WTC11 (cell line): ENCODE results near the gene MFN1. TPM values are rescaled to one million over a fixed set of nuclear protein-coding genes. Genes with fewer than 3 reads are reported as not detected.

Experiments
- ATAC-seq: fragments of 200-7000 bp; cut with Tn5 transposase; 2 replicates; pipeline ENCODE4 v1.10.0; 2021; ENCODE audit warnings: mild to moderate bottlenecking, moderate library complexity
- CTCF ChIA-PET: fragments of 300-600 bp; sonication (Branson Sonifier 250); formaldehyde crosslinking; loops from one replicate; lab custom pipeline; 2021; ENCODE audit warnings: antibody characterized with exemption; lab: Charles Lee
- POLR2A ChIA-PET: fragments of 350-600 bp; sonication (Branson Sonifier 250); formaldehyde crosslinking; loops from one replicate; lab custom pipeline; 2021; ENCODE audit warnings: antibody characterized with exemption; lab: Charles Lee
- DNase-seq: peaks from one replicate; pipeline ENCODE4 v3.0.0; 2021; ENCODE audit warnings: low spot score
- H3K27ac Mint-ChIP-seq: 2 replicates; pipeline ENCODE4 v1.8.0; 2021; ENCODE audit warnings: mixed read lengths
- H3K27me3 Mint-ChIP-seq: 2 replicates; pipeline ENCODE4 v1.8.0; 2021; ENCODE audit warnings: low read depth, mild to moderate bottlenecking, moderate library complexity, mixed read lengths
- H3K36me3 Mint-ChIP-seq: 2 replicates; pipeline ENCODE4 v1.8.0; 2021; ENCODE audit warnings: mixed read lengths
- H3K4me1 Mint-ChIP-seq: 2 replicates; pipeline ENCODE4 v1.8.0; 2022; ENCODE audit warnings: mixed read lengths
- H3K4me3 Mint-ChIP-seq: 2 replicates; pipeline ENCODE4 v1.8.0; 2021; ENCODE audit warnings: mild to moderate bottlenecking, moderate library complexity, mixed read lengths
- H3K9me3 Mint-ChIP-seq: 2 replicates; pipeline ENCODE4 v1.8.0; 2021; ENCODE audit warnings: mixed read lengths
- CBFB ChIP-seq: sonication (generic); formaldehyde crosslinking; IDR thresholded peaks from 2 replicates; pipeline ENCODE4 v1.8.1; 2022; ENCODE audit warnings: mild to moderate bottlenecking, low read depth, missing genetic modification reagents
- CDX4 ChIP-seq: fragments of 250-450 bp; sonication (Bioruptor Pico); IDR thresholded peaks from 2 replicates; pipeline ENCODE4 v1.9.0; 2021; ENCODE audit warnings: moderate library complexity, mild to moderate bottlenecking, inconsistent platforms, borderline replicate concordance
- CREM ChIP-seq: sonication (generic); formaldehyde crosslinking; IDR thresholded peaks from 2 replicates; pipeline ENCODE4 v1.8.1; 2022; ENCODE audit warnings: mild to moderate bottlenecking, missing genetic modification reagents, moderate library complexity
- ESRRA ChIP-seq: sonication (generic); formaldehyde crosslinking; IDR thresholded peaks from 2 replicates; pipeline ENCODE4 v1.8.1; 2022; ENCODE audit warnings: mild to moderate bottlenecking, missing genetic modification reagents, borderline replicate concordance
- GRHL2 ChIP-seq: fragments of 250-450 bp; sonication (Bioruptor Pico); IDR thresholded peaks from 2 replicates; pipeline ENCODE4 v1.8.0; 2022; ENCODE audit warnings: mild to moderate bottlenecking, moderate library complexity; ENCODE audit not compliant: insufficient replicate concordance, severe bottlenecking
- MXD4 ChIP-seq: fragments of 250-450 bp; sonication (Bioruptor Pico); IDR thresholded peaks from 2 replicates; pipeline ENCODE4 v1.8.0; 2021; ENCODE audit warnings: mild to moderate bottlenecking, moderate library complexity, borderline replicate concordance
- NR1H2 ChIP-seq: sonication (generic); formaldehyde crosslinking; IDR thresholded peaks from 2 replicates; pipeline ENCODE4 v1.9.0; 2021; ENCODE audit warnings: mild to moderate bottlenecking, moderate library complexity, missing genetic modification reagents
- NR2C2 ChIP-seq: sonication (generic); formaldehyde crosslinking; IDR thresholded peaks from 2 replicates; pipeline ENCODE4 v1.8.0; 2022; ENCODE audit warnings: mild to moderate bottlenecking, missing genetic modification reagents
- PRDM15 ChIP-seq: sonication (generic); formaldehyde crosslinking; IDR thresholded peaks from 2 replicates; pipeline ENCODE4 v1.8.0; 2022; ENCODE audit warnings: missing genetic modification reagents
- SMAD3 ChIP-seq: sonication (generic); formaldehyde crosslinking; IDR thresholded peaks from 2 replicates; pipeline ENCODE4 v1.8.0; 2022; ENCODE audit warnings: missing genetic modification reagents, mild to moderate bottlenecking, borderline replicate concordance
- SOX15 ChIP-seq: fragments of 250-450 bp; sonication (Bioruptor Pico); IDR thresholded peaks from 2 replicates; pipeline ENCODE4 v1.9.0; 2021; ENCODE audit warnings: mild to moderate bottlenecking
- USF2 ChIP-seq: sonication (generic); formaldehyde crosslinking; IDR thresholded peaks from 2 replicates; pipeline ENCODE4 v1.8.1; 2023; ENCODE audit warnings: mild to moderate bottlenecking, missing genetic modification reagents, moderate library complexity
- ZMAT4 ChIP-seq: fragments of 250-450 bp; sonication (Bioruptor Pico); IDR thresholded peaks from 2 replicates; pipeline ENCODE4 v1.9.0; 2021; ENCODE audit warnings: mild to moderate bottlenecking
- ZNF396 ChIP-seq: fragments of 250-450 bp; sonication (Bioruptor Pico); IDR thresholded peaks from 2 replicates; pipeline ENCODE4 v1.8.0; 2021; ENCODE audit warnings: mild to moderate bottlenecking, moderate library complexity, borderline replicate concordance
- ZNF416 ChIP-seq: fragments of 250-450 bp; sonication (Bioruptor Pico); IDR thresholded peaks from 2 replicates; pipeline ENCODE4 v1.9.0; 2021; ENCODE audit warnings: mild to moderate bottlenecking, inconsistent platforms
- ZNF423 ChIP-seq: fragments of 250-450 bp; sonication (Bioruptor Pico); IDR thresholded peaks from 2 replicates; pipeline ENCODE4 v2.1.2; 2022; ENCODE audit warnings: mild to moderate bottlenecking, moderate library complexity
- ZNF532 ChIP-seq: fragments of 250-450 bp; sonication (Bioruptor Pico); IDR thresholded peaks from 2 replicates; pipeline ENCODE4 v1.9.0; 2021; ENCODE audit warnings: mild to moderate bottlenecking, borderline replicate concordance
- total RNA-seq: library from RNA; stranded (reverse); gene quantifications from 3 replicates; pipeline ENCODE4 v1.2.3, GENCODE V29; 2021

Gene MFN1
- total RNA-seq, 1 experiment from 2014 or later, result 42.7 TPM

GRCh38 chr3:179410999-179411398, 63.5 kb downstream of the MFN1 start:
- H3K9me3 Mint-ChIP-seq, result no peaks in the 10 kb centered on the region
- H3K36me3 Mint-ChIP-seq, result peaks cover 3% of the 10 kb centered on the region; the same call in 1 of the 2 replicates
- no peak for DNase-seq
- POLR2A ChIA-PET, result no interaction called here
- H3K27me3 Mint-ChIP-seq, result no peaks in the 10 kb centered on the region
- H3K27ac Mint-ChIP-seq, result no peak overlapping the region
- CTCF ChIA-PET, result no interaction called here
- ATAC-seq, result no peak
- peaks cover 8% of the 10 kb centered on the region for H3K4me1 Mint-ChIP-seq
- no peak overlapping the region for H3K4me3 Mint-ChIP-seq
- no peak for TF ChIP-seq NR2C2
- TF ChIP-seq ZNF423 (CRISPR knock-in tag), result no peak
- no peak for TF ChIP-seq ZNF532 (CRISPR knock-in tag)
- TF ChIP-seq NR1H2 (CRISPR knock-in tag), result no peak
- TF ChIP-seq MXD4 (CRISPR knock-in tag), result no peak

- ChIA-PET CTCF (interaction anchor here (0.6 kb wide), 1 partner anchor 214 kb away, joined by 4 read pairs; no protein-coding TSS in a partner anchor), POLR2A (no interaction called here)
- H3K36me3 Mint-ChIP-seq, result peaks cover 8% of the 10 kb centered on the region
- H3K27me3 Mint-ChIP-seq, result no peaks in the 10 kb centered on the region
- no peaks in the 10 kb centered on the region for H3K9me3 Mint-ChIP-seq
- peaks cover 8% of the 10 kb centered on the region for H3K4me1 Mint-ChIP-seq
- DNase-seq (no peak), ATAC-seq (no peak)
- TF ChIP-seq USF2 (CRISPR knock-in tag) (no peak), PRDM15 (CRISPR knock-in tag) (no peak), SMAD3 (CRISPR knock-in tag) (no peak)
- H3K27ac Mint-ChIP-seq, result peak overlapping the region; percentile 68; the same call in 1 of the 2 replicates
- no peak overlapping the region for H3K4me3 Mint-ChIP-seq
Observed at GRCh38 chr3:179414804-179415203, 67.3 kb downstream of the MFN1 start.

GRCh38 chr3:179415377-179415776, 67.9 kb downstream of the MFN1 start:
- ATAC-seq, result no peak
- no peaks in the 10 kb centered on the region for H3K9me3 Mint-ChIP-seq

More at GRCh38 chr3:179415377-179415776, 67.9 kb downstream of the MFN1 start:
- Mint-ChIP-seq H3K4me1 (peaks cover 3% of the 10 kb centered on the region), H3K4me3 (no peak overlapping the region), H3K27ac (no peak overlapping the region), H3K27me3 (no peaks in the 10 kb centered on the region), H3K36me3 (peaks cover 5% of the 10 kb centered on the region)
- CTCF ChIA-PET, result interaction anchor here (0.6 kb wide), 1 partner anchor 213 kb away, joined by 4 read pairs; no protein-coding TSS in a partner anchor
- POLR2A ChIA-PET, result no interaction called here
- TF ChIP-seq ZNF396 (CRISPR knock-in tag), result no peak
- TF ChIP-seq ESRRA (CRISPR knock-in tag), result no peak
- no peak for TF ChIP-seq ZMAT4 (CRISPR knock-in tag)
- no peak for TF ChIP-seq CBFB (CRISPR knock-in tag)
- no peak for TF ChIP-seq CREM (CRISPR knock-in tag)
- TF ChIP-seq ZNF416, result no peak
- TF ChIP-seq CDX4 (CRISPR knock-in tag), result no peak
- TF ChIP-seq SOX15, result no peak
- TF ChIP-seq GRHL2 (CRISPR knock-in tag), result no peak
- no peak for DNase-seq
